GM18520 (cell line): Measurements from ENCODE around the gene RASEF.
A peak's percentile ranks its signal among the peaks of the same experiment; 100 is the strongest.
"Not testable (repeated sequence)": the region's sequence is repeated elsewhere in the genome, so short reads cannot be mapped to it uniquely, and the experiment has no call there.

Source experiments
- ATAC-seq: cut with Tn5 transposase; IDR thresholded peaks from one replicate; pipeline ENCODE4 v1.9.1; 2021; ENCODE audit not compliant: unreplicated experiment

Gene RASEF

DNA sequence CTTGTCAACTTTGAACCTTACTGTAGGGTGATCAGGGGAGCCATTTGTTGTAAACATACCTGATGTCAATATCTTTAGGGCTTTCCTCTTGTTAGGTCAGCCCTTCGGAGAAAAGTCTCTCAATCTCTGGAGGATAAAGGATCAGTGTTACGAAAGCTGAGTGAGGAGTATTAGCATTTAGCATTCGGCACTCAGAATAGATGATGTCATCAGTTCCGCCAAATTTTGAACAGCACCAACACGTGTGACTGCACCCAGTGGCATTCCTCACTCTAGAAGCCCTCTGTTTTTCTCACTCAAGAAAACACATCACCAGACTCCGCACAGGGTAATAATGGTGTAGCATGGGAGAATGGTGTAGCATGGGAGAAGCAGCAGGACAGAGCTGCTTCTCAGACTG is 87.8 kb downstream of the RASEF start:
- ATAC-seq = no peak

DNA sequence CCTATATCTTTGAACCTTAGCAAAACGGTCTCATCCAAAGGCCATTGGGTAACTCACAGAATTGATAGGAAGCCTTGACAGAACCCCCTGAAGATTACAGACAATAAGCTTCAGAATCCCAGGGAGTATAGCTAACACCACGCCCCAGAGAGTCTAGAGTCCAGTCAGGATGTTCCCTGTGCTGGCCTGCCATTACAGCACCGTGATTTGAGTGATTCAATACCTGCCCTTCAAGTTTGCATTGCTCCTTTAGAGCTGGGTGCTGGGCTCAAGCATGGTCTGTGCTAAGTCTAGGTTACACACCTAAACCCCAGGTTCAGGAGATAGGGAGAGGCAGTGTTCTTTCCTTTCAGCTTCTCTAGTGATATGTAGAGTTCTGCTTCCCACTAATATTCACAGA is 90.5 kb downstream of the RASEF start:
- ATAC-seq = no peak

GRCh38 chr9:82970359-82970758 is 92.6 kb downstream of the RASEF start:
- ATAC-seq = no peak

GRCh38 chr9:82969291-82969690 is 93.7 kb downstream of the RASEF start:
- ATAC-seq = no peak

DNA sequence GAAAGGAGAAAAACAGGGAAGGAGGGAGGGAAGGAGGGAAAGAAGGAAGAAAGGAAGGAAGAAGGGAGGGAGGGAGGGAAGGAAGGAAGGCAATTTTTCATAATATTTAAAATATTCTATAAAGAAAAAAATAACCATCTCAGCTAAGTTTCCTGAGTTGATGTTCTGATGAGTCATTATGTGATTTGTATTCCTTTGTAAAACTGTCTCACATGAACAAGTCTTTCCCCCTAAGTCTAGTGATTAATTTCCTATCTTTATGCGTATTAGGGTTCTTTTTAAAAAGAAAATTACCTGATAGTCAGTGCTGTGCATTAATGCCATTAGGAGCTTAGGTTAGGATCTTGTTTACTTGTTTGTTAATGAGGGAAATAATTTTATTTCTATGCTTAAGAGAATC is 94.1 kb downstream of the RASEF start:
- no peak for ATAC-seq

- ATAC-seq = no peak
Measured at GRCh38 chr9:82968388-82968787, 94.6 kb downstream of the RASEF start.

DNA sequence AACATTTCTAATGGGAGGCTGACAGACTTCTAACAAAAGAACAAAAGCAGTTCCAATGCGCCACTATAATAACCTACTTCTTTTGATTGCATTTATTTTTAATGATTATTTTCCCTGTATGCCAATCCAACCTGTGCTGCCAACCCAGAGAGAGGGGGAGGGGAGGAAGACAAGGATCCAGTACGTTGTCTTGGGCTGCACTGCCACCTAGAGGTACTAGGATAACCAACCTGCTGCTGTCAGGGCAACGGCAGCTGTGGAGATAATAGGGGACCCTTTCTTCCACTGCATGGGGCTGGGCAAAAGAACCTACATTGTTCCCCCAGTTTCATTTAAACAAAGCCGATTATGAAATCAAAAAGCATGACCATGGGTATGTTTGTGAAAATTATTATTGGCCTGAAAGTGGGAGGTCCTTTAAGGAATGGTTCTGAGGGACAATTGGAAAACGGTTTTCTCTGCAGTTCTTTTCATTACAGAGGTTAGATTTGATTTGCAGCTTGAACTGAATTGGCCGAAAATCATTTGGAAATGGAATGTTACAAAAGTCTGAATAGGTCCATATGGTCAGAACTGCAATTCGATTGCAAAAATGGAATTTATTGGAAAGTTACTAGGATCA is 101.3 kb downstream of the RASEF start:
- ATAC-seq = peak; percentile 64

DNA sequence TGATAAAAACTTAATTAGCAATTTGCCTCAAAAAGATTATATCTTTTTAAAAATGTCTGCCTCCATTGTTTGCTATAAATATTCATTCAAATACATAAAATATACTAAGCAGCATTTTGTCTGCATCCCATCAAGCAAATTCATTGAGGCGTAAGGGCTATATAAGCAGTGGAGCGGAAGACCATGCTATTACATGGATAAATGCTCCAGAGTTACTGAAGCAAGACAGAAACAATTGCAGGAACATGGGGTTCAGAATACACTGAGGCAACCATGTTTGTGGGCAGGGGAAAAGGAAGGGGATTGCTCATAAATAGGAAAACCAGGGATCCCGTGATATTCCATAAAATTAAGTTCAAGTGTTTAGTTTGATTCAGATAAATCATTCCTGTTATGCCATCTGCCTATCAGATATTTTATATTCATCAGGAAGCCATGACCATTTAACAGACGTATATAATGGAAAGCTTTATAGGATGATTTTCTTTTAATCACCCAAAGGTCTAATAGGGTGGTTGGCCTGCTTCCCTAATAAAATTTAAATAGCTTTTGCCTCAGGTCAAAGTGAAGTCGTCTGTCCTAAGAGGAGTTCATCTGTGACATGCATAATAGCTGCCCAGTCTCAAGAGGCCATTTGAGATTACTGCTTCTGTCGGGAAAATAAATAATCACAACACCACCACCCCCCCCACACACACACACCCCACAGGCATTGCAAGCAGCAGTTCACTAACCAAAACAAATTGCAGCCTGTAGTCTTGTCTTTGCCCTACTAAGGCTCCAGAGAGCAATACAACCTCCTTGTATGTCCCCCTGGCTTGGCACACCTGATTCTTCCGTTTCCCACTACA is 105.2 kb downstream of the RASEF start:
- ATAC-seq = no peak

- no peak for ATAC-seq
Measured at GRCh38 chr9:82949203-82949602, 113.7 kb downstream of the RASEF start.

GRCh38 chr9:82940376-82940775 is 122.6 kb downstream of the RASEF start:
- ATAC-seq = no peak

- no peak for ATAC-seq
Measured at GRCh38 chr9:82939451-82939850, 123.5 kb downstream of the RASEF start.

- no peak for ATAC-seq
Measured at GRCh38 chr9:82938426-82939218, 124.3 kb downstream of the RASEF start.

GRCh38 chr9:82936561-82936960 is 126.4 kb downstream of the RASEF start:
- not testable (repeated sequence) for ATAC-seq

DNA sequence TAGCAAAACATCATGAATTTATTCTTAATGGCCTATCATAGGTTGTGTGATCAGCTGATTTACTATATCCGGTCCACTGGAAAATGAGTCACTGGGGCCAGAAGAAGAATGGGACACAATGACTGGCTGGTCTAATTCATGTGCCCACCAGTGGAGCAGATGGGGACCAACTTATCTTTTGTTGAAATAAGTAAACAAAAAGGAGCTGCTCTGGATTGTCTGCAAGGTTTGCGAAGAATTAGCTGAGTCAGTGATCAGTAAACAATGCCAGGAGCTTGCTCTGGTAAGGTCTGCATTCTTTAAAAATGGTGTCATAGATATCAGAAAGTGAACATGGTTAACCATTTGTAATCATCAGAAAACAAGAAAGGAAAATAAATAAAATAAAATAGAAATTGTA is 128.0 kb downstream of the RASEF start:
- no peak for ATAC-seq

GRCh38 chr9:82934025-82934424 is 128.9 kb downstream of the RASEF start:
- not testable (repeated sequence) for ATAC-seq

DNA sequence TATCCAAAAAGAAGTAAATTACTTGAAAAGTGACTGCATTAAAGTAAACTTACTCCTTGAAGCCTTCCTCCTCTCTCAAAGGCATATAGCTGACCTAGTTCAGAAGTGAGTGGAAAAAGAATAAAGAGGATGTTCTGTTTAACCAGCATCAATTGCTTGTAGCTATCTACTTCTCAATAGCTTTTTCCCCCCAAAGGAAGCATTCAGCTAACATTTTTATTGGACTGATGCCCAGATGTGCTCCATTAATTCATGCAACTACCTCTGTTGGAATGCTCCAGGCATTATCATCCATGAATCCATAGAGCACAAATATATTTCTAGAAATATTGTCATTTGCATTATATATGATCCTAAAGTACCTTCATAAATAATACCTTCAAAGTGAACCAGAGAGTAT is 132.8 kb downstream of the RASEF start:
- ATAC-seq = no peak
